GM20431 (cell line): ENCODE results near the gene SH3RF3.

Experiments used
- in situ Hi-C: fragments of 300-500 bp; cut with MseI, MboI; formaldehyde crosslinking; loops from one replicate; pipeline ENCODE4 v1.15.0; 2020; ENCODE audit warnings: low sequenced_read_pairs; ENCODE audit not compliant: unreplicated experiment

SH3RF3 gene

DNA sequence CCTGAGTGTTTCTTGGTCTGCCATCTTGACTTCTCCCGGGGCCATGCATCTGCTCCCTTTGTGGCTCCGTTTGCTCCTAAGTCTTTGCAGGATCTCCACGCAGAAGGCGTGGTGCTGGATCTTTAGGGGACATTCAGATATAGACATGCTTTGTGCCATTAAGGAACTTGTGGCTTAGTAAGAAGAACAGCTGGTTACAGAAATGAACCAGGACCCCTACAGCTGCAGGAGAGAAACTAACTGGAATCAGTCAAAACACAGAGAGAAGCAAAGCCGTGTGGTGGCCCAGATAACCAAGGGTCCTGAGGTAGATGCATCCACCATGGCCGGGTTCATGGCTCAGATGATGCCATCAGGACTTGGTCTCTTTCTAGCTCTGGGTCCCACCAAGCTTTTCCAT, 97.6 kb downstream of the SH3RF3 start:
- in situ Hi-C loops = no loop called here

DNA sequence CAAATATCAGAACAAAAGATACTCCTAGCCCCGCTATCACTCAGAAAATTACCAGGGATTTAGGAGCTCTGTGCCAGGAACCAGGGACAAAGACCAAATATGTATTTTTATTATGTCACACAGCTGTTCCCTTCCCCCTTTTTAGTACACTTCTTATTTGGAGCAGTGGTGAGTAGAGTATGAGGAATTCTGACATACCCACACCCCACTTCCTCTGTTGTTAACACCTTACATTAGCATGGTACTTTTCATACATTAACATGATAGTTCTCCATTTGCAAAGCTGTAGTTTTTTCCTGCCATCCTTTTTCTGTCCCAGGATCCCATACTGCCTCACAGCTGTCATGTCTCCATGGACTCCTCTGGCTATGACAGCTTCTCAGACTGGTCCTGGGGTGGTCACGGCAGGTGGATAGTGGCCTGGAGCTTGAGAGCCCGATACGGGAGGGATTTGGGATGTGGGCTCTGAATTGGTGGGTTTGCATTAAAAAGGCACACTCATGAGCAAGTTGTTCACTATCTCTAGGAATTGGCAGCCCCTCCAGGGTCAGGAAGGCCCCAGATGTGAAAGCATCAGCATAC, 100.2 kb downstream of the SH3RF3 start:
- in situ Hi-C loops = no loop called here

DNA sequence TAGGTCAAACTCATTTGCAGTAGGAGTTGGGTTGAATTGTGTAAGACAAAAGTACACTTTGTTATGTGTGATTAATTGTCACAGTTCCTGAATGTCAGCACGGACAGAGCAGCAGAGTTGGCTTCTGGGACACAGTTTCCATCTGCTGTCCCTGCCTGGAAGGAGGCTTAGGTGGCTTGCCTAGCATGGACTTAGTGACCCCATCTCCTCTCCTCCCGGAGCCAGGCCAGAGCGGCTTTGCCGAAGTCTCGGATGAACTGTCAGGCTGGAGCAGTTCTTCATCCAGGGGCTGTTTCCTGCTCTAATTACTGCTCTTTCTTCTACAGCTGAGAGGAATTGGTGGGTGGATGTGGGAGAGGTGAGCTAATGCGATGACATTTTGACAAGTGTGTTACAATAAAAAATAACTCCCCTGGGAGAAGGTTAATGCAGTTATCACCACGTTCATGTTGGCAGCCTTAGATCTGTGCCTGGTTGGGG, 102.0 kb downstream of the SH3RF3 start:
- in situ Hi-C loops = no loop called here

DNA sequence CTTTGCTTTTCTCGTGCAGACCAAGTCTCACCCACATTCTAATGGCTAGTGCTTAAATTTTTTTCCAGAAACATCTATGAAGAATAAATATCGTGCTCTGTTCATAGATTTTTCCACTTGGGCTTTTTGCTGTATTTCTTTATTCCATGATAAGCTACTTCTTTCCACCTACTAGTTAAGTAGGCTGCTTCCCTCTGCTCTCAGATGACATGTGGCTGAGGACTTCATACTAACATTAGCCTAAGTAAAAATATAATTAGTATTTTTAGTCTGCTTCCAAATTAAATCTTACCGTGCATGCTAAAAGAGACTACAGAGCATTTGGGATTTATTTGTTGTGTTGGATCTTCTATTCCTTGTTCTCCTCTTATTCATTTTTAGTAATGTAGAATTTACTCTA, 102.4 kb downstream of the SH3RF3 start:
- in situ Hi-C loops = no loop called here

DNA sequence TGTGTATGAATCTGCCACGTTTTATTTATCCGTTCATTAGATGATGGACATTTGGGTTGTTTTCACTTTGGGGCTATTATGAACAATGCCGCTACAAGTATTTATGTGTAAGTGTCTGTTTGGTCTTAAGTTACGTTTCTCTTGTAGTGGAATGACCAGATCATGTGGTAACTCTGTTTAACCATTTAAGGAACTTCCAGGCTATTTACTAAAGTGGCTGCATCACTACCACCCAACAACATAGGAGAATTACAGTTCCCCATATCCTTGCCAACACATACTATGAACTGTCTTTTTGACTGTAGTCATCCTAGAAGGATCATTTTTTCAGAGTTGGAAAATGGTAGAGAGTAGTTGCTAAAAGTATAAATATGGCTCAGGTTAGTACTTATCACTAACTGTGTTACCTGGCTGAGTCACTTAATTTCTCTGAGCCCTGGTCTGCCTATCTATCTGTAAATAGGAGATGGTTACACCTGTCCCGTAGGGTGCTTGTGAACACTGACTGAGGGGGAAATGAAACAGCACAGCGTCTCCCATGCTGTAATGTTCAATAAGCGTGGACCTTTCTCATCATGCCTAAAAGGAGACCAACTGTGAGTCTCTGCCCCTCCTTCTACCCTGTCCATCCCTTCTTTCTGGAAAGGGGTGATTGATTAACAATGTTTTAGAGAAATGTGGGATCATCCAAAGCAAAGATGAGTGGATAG, 103.1 kb downstream of the SH3RF3 start:
- in situ Hi-C loops = no loop called here

DNA sequence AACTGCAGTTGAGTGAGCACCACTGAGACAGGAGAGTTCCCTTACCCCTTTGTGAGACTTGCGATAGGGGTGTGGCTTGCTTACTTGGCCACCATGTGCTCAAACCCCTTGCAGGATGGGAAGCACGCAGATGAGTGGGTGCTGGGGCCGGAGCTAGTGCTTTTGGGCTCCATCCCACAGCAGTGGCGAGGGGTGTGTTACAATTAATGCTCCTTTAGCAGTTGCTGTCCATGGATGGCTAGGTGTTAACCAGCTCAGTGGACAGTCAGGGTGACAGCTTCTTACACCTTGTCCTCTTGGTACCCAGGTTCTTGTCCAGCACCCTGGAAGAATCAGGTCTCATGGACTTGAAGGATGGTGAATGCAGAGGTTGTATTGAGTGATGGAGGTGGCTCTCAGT, 103.9 kb downstream of the SH3RF3 start:
- in situ Hi-C loops = no loop called here

DNA sequence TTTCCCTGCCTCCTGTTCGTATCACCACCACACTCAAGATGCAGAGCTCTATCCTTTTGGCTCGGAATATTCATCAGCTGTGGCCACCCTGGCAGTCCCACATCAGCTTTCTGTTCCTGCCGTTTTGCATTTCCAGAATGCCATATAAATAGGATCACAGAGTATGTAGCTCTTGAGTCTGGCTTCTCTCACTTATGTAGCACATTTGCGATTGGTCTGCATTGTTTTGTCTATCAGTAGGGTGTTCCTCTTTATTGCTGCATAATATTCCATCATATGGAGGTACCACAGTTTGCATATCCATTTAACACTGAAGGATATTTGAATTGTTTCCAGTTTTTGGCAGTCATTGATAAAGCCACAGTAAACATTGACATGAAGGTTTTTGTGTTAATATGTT, 104.6 kb downstream of the SH3RF3 start:
- in situ Hi-C loops = no loop called here

DNA sequence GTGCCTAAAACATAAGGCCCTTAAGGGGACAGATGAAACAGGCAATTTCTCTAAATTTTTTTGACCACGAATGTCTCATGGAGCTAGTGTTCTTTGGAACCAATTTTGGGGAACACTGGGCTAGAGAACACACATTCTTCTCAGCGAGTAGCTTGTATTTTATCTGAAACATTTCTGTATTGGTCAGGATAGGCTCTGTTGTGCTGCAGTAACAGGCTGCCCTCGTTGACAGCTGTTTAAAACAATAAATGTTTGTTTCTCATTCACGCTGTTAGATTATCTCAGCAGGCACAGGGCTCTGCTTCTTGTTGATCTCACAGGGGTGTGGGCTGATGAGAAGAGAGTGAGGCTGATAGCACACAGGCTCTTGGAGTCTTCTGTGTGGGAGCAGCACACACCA, 105.3 kb downstream of the SH3RF3 start:
- in situ Hi-C loops = no loop called here

DNA sequence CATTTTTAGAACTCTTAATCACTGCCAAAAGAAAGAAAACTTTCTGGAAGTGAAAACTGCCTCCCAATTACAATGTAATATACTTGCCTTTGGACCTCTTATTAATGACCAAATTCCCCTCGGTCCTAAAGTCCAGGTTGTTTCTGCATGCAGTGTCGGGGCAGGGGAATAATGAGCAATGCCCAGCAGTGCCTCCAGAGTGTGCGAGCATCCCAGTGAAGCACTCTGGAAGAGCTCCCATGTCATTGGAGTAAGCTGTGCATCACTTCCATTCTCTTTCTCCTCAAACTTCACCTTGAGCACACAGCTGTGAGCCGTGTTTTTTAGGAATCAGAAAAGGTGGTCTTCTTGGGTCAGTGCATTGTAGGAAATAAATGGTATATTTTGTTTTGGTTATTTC, 107.1 kb downstream of the SH3RF3 start:
- in situ Hi-C loops = no loop called here

DNA sequence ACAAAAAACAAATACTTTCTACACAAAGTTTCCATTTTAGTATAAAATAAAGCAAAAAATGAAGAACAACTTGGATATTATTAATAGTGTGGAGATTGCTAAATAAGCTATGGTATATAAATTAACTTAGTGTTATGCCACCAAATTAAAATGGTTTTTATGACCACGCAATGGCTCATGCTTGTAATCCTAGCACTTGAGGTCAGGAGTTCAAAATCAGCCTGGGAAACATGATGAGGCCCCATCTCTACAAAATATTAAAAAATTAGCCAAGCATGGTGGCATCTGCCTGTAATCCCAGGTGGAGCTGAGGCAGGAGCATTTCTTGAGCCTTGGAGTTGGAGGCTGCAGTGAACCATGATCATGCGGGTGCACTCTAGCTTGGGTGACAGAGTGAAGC, 108.8 kb downstream of the SH3RF3 start:
- in situ Hi-C loops = no loop called here

DNA sequence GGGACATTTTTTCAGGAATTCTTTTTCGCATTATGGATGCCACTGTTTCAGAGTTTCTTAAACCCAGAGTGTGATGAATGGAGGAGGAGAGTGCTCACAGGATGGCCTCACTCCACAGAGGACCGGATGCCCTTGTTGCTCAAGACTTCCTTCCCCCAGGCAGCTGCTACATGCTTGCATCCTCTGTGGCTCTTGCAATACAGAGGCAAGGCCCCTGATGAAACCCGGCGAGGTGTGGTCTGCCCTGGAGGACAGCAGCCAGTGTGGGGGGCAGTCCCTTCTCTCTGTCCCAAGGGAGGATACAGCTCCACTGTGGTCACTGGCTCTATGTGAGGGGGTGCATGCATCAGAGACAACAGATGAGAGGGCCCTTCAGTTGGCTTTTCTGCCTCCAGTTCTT, 109.6 kb downstream of the SH3RF3 start:
- in situ Hi-C loops = no loop called here

DNA sequence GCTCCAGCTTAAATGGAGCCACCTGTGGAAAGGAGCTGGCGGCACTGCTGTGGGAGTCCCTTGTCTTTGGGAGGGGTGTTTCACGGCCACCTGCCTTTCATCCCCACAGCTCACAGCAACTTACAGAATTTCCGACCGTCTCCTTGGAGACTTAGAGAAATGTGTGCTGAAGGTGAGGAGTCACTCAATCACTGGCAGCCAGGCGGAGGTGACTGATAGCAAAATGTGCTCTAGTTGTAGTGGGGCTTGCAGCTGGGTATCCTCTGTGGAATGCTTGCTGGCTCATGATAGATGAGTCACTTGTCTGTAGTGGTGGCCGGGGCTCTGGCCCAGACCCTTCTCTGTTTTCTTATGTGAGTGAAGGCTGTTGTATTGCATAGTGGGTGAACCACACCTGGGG, 110.7 kb downstream of the SH3RF3 start:
- in situ Hi-C loops = no loop called here

DNA sequence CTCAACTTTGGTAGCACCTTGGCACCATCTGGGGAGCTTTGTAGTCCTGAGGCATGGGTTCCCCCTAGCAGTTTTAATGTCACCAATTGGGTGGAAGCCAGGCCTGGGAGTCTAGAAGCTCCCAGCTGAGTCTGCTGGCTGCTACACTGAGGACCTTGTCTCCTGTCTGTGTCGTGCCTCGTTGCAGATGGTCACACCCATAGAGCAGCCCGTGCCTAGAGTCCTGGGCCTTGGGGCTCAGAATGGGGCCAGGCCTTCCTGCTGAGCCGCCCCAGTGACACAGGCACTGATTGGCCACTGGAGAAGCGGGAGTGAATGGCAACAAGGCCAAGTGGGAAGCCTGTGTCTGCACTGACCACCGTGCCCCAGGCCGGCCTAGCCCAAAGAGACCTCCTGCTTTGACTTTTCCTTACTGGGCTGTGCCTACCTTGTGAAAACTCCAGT, 113.2 kb downstream of the SH3RF3 start:
- in situ Hi-C loops = no loop called here

DNA sequence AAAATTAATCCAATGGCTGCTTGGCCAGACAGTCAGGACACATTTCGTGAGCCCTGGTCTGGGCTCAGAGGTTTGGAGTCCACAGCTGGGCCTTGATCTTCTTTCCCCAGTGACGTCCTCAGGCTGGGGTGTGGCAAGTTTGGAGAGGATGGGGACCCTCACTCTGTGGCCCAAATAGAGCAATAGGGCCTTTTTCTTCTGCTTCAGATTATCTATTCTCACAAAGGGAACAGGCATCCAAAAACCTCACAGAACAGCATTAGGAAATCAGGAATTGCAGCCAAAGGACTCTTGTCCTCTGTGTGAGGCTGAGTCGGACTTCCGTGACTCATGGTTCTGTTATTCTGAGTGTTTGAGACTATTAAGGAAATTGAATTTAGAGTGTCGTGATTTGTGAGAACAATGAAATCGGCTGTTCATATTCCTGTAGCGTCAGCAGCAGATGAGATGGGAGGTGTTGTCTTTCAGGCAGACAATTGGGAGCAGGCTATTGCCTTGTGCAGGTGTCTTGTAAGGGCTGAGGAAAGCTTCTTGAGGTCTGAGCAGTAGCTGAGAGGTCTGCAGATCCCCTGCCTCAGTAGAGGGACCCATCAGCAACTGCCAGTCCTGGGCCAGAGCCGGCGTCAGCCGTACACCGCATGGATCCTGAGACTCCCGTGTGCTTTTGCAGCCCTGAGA, 113.8 kb downstream of the SH3RF3 start:
- in situ Hi-C loops = no loop called here

DNA sequence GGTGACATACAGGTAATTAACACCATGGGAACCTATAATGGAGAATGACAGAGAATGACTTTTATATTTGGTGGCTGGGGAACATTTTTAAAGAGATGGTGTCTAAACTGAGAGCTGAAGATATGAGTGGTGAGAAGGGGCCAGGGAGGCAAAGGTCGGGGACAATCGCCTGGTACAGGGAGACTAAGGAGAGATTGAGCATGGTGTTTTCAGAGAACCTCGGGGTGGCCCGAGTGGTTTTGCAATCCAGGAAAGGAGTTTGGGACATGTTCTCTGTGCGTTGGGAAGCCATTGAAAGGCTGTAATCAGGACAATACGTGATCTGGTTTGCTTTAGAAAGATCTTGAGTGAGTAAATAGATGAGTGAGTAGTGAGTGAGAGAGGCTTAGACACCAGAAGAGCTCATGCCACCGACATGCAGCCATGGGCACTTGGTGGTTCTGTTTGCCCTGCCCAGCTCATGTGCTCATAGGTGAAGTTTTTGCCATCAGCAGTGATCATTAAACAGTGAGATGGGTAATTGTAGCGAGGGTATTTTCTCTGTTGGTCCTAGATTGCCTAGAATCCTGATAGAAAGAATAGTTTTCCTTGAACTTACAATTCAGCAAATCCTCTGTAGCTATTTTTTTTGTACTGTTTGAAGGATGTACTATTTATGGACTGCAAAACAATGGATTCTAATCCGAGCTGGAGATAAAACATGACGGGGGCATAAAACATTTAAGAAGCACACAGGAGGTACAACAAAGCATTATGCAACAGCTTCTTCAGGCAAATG, 114.7 kb downstream of the SH3RF3 start:
- in situ Hi-C loops = no loop called here

DNA sequence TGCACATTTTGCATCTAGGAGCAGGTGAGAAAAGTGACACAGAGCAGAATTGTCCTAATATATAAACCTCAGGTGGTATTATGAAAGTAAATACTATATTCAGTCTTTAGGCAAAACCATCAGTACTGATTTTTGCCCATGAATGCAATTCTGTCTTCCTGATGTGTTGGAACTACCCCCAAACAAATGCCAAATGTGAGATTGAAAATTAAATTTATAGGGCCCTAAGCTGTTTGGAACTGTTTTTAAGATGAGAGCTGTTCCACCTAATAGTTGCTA, 115.2 kb downstream of the SH3RF3 start:
- in situ Hi-C loops = no loop called here

DNA sequence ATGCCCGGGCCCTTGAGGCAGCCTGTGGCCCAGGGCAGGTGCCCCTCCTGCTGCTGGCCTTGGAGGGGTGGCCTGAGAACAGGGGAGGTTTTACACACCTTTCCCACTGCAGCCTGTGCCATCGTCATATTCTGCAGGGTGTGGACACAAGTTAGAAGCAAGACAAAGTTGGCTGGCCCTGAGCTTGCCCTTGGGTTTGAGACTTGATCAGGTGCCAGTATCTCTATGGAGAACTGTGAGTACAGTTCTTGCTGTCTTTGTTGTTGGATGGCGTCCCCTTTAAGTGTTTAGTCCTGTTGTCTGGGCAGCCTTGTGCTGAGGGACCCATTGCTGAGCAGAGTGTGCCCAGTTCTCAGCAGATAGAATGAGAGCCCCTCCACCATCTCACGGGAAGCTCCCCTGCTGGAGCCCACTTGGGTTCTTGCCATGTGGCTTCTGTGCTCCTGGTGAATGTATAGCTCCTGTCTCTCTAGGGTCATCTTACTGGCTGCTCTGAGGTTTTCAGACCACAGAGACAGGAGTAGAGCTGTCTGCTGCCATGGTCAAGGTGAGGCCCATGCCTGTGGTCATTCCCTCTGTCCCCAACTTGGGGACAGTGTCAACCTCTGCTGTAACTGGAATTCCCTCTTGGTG, 115.9 kb downstream of the SH3RF3 start:
- in situ Hi-C loops = no loop called here

DNA sequence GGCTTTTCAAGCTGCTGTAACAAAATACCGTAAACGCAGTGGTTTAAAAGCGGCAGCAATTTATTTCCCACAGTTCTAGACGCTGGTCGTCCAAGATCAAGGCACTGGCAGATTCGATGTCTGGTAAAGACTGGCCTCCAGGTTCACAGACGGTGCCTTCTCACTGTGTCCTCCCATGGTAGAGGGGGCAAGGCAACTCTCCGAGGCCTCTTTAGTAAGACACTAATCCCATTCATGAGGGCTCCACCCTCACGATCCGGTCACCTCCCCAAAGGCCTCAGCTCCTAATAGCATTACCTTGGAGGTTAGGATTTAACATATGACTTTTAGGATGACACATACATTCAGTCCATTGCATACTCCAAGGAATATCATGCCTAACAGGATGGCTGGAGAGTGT, 117.2 kb downstream of the SH3RF3 start:
- in situ Hi-C loops = no loop called here

DNA sequence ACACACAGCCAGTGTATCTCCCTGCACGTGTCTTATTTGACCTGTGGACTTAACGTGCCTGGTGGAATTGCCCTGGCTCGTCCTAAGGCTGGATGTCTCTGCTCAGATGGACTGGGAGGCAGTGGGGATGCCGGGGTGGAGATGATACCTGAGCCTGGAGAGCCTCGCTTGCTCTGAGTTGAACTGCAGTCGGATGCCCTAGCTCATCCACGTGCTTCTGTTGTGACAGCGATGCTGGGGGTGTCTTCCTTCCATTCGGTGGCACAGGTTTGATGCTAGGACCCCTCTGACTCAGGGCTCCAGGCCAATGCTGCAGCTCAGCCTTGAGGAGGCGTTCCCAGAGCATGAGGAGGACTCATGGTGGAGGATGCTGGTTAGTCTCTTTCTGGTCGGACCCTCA, 117.6 kb downstream of the SH3RF3 start:
- in situ Hi-C loops = no loop called here

DNA sequence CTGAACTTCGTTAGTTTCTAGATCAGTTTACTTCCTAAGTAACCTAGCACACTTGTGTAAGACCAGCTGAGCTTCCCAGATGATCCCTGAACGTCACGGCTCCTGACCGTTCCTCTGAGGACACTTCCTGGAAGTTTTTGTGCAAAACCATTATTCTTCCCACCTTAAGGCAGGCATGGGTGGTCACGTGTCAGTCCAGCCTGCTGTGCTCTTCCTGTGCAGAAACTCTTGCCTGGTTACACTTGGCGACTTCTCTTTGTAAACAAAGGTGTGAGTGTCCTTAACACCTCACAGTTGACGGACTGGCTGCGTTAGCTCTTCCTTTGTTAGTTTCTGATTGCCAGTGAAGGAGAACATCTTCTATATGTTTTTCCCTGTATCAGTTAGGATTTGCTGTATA, 118.3 kb downstream of the SH3RF3 start:
- in situ Hi-C loops = no loop called here

DNA sequence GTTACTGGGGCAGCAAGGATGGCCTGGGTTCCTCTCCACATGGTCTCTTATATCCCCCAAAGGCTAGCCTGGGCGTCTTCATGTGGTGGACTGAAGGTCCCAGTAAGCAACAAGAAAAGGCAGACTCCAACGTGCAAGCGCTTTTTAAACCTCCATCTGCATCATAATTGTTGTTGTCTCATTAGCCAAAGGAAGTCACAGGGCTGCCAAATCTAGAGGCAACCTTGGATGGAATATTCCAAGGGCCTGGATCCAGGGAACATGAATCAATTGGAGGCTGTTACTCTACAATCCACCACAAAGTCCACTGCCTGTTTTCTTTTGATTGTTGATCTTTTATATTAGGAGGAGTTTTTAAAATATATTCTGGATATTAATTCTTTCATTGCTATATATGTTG, 118.8 kb downstream of the SH3RF3 start:
- in situ Hi-C loops = no loop called here
